Right ventricle myocardium superior (tissue), 1 donor: Measurements from ENCODE around the gene KRT31. TPM values are rescaled to one million over a fixed set of nuclear protein-coding genes. Genes with fewer than 3 reads are reported as not detected.
"Not testable (repeated sequence)": the region's sequence is repeated elsewhere in the genome, so short reads cannot be mapped to it uniquely, and the experiment has no call there.

Source experiments
- ATAC-seq: fragments of 200-7000 bp; cut with Tn5 transposase; one replicate; pipeline ENCODE4 v1.9.1; 2020; ENCODE audit warnings: mild to moderate bottlenecking; ENCODE audit not compliant: poor library complexity
- DNase-seq: peaks from one replicate; pipeline ENCODE4 v3.0.0-alpha.2; 2020
- intact Hi-C: fragments of 100-400 bp; cut with DNase I; formaldehyde crosslinking; loops from one replicate; pipeline ENCODE4 v1.11.2; 2022
- total RNA-seq: library from RNA; stranded (reverse); fragmentation: NEBNext Ultra II Directional; extraction: Animal tissue kit (Norgen Biotek cat#: 25700); gene quantifications from one replicate; pipeline ENCODE4 v1.2.1, GENCODE V29; 2021
- donor health status: DM: no; HTN: yes; CAD: no; lungs with severe emphysema.

KRT31 gene
- total RNA-seq, 1 donor from 2014 or later: not detected

DNA sequence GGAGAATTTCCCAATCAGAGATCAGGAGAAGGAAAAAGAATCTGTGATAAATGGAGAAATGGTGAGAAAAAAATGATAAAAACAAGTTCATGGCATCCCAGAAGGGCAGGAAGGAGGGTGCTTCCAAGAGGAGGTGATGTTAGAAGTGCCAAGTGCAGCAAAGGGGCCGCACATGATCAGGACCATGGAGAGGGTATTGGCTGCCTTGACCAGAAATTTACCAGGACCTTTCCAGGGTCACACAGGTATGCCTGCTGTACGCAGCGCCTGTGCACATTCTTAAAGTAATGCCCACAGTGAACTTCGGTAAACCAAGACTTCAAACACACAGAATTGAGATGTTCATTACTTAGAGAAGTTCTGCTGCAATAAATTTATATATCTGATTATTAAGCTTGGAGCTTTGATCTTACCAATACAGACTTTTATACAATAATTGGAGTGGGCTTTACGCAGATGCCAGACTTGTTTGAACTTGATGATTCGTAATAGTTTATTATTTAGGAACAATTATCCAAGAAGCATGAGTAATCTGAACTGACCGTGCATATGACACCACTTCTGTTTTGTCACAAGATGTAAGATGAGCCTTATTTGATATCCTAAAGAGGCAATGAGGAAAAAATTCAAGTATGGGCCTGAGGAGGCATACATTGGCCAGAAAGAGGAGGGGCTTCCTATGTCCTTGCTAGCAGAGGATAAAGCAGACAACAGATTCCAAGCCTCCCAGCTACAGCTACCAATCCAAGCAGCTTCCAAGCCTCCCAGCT lies 44.6 kb downstream of the KRT31 start:
- intact Hi-C loops: no loop called here
- ATAC-seq: no peak
- DNase-seq: no peak

DNA sequence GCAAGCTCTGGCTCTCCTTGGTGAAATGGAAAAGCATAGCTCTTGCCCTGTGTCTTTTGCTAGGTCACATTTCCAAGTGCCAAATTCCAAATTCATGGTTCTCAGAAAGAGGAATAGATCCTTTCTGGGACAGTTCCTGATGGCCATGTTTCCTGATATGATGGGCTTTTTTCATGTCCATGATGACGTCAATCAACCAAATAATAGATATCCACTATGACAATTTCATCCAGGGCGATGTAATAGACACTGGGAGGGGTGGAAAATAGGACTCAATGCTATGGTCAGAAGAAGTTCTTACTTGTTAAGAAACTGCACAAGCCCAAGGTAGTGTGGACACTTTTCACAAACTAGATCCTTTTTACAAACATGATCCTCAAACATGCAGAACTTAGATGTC lies 46.2 kb downstream of the KRT31 start:
- ATAC-seq (no peak), DNase-seq (no peak)
- intact Hi-C loops: no loop called here

DNA sequence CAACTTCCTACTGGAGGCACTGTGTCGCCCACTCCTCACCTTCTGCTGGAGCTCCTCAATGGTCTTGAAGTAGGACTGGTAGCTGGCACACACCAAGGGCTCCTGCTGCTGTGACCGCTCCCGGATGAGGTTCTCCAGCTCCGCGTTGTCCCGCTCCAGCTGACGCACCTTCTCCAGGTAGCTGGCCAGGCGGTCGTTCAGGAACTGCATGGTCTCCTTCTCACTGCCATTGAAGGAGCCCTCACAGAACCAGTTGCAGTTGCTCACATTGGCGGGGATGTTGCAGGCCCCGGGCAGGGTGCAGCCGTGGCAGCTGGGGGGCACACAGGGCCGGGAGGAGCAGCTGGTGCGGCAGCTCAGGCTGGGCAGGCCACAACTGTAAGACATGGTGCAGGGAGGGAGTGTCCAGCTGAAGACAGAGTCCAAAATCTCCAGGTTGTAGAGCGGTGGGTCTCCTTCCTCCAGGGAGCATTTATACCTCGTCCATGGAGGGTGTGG lies 47.0 kb downstream of the KRT31 start, which contains the start of gene KRT33A:
TSS of gene KRT33A (minus strand) at position 448 of the 498 bp plus-strand sequence. CDS start at position 387, 61 bp downstream.
- DNase-seq, intact Hi-C loops, ATAC-seq: not testable (repeated sequence)

DNA sequence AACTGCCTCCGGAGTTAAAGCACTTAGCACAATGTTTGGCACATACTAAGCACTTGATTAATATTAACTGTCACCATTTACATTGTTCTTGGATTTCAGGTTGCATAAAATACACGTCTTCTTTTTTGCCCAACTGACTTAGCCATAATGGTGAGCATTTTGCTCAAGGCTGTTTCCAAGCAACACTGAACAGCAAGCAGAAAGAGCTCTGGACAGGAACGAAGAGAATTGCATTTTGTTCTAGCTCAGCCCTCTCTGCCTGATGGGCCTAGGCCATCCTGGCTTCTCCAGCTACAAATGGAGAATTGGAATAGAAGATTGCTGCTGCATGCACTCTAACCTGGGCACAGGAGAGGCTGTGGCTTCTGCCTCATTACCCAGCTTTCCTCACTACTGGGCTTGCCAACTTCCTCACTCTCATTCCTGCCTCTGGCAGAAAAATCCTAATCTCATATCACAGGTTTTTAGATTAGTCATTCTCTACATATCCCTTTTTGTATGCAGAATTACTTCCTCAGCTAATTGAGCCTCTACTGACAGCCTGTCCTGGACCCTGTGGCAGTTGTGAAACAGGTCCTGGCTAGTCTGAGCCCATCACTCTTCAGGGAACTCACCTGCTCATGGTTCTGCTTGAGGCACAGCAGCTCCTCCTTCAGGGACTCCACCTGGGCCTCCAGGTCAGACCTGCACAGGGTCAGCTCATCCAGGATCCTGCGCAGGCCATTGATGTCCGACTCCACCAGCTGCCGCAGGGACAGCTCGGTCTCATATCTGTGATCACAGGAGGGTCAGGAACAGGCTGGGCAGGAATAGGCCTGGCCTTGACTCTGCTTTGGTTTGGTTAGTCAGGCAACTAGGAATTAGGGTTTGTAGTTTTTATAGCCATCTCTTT lies 49.3 kb downstream of the KRT31 start:
- no peak for ATAC-seq
- intact Hi-C loops: no loop called here
- DNase-seq: no peak

DNA sequence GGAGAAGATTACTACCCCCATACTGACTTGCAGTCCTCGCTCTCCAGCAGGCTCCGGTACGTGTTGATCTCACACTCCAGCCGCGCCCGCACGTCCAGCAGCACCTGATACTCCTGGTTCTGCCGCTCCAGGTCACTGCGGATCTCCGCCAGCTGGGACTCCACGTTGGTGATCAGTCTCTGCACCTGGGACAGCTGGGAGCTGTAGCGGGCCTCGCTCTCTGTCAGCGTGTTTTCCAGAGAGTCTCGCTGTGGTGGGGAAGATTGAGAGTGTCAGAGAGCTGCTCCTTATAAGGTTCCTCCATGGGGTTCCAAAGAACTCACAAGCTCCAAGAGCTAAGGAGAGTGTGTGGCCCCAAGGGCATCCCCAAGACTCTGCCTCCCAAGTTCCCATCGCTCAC lies 51.0 kb downstream of the KRT31 start:
- intact Hi-C loops, DNase-seq, ATAC-seq: not testable (repeated sequence)

DNA sequence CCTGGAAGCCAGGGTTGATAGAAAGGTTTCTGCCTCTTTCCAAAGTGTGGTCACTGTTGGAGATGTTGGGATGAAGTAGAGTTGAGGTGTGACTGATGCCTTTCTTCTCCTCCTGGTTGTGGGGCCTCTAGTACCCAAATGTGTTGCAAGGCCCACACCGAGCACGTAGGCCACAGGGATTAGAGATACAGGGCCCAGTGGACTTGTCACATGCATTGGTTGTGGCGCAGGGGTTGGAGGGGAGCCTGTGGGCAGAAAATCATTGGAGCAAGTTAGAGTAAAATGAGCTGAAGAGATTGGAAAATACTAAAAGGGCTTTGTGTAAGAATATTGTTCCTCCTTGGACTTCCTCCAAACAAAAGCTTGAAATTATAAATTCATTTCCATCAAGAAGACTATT lies 51.4 kb downstream of the KRT31 start:
- ATAC-seq (no peak), DNase-seq (no peak)
- intact Hi-C loops: no loop called here

Other genes starting within 250 kb of the KRT31 start
- gene KRTAP4-5, start 247.8 kb downstream of the KRT31 start, total RNA-seq: not detected
- not detected for gene KRTAP4-4, start 236.9 kb downstream of the KRT31 start, total RNA-seq
- gene KRTAP4-3, start 229.4 kb downstream of the KRT31 start, total RNA-seq: not detected
- not detected for gene KRTAP4-2, start 219.4 kb downstream of the KRT31 start, total RNA-seq
- gene KRTAP4-1, start 212.7 kb downstream of the KRT31 start, total RNA-seq: not detected
- gene KRTAP9-1, start 207.7 kb downstream of the KRT31 start, total RNA-seq: not detected
- not detected for gene KRTAP9-2, start 171.0 kb downstream of the KRT31 start, total RNA-seq
- not detected for gene KRTAP9-3, start 165.2 kb downstream of the KRT31 start, total RNA-seq
- gene KRTAP9-8, start 159.6 kb downstream of the KRT31 start, total RNA-seq: not detected
- not detected for gene KRTAP9-4, start 147.9 kb downstream of the KRT31 start, total RNA-seq
- not detected for gene KRTAP9-9, start 142.2 kb downstream of the KRT31 start, total RNA-seq
- gene KRTAP9-6, start 132.2 kb downstream of the KRT31 start, total RNA-seq: not detected
- gene KRTAP9-7, start 121.9 kb downstream of the KRT31 start, total RNA-seq: not detected
- not detected for gene KRTAP29-1, start 94.8 kb downstream of the KRT31 start, total RNA-seq
- gene KRTAP16-1, start 88.3 kb downstream of the KRT31 start, total RNA-seq: not detected
- not detected for gene KRTAP17-1, start 81.9 kb downstream of the KRT31 start, total RNA-seq
- not detected for gene KRT33A, start 46.8 kb downstream of the KRT31 start, total RNA-seq
- not detected for gene KRT33B, start 27.8 kb downstream of the KRT31 start, total RNA-seq
- not detected for gene KRT34, start 15.3 kb downstream of the KRT31 start, total RNA-seq
- gene KRT37, start 27.0 kb upstream of the KRT31 start, total RNA-seq: not detected
- not detected for gene KRT38, start 43.4 kb upstream of the KRT31 start, total RNA-seq
- not detected for gene KRT32, start 69.8 kb upstream of the KRT31 start, total RNA-seq
- not detected for gene KRT35, start 83.5 kb upstream of the KRT31 start, total RNA-seq
- gene KRT36, start 92.3 kb upstream of the KRT31 start, total RNA-seq: not detected
- gene KRT13, start 108.0 kb upstream of the KRT31 start, total RNA-seq: not detected
- not detected for gene KRT15, start 121.3 kb upstream of the KRT31 start, total RNA-seq
- gene KRT19, start 130.7 kb upstream of the KRT31 start, total RNA-seq: 0.46 TPM
- gene KRT9, start 174.5 kb upstream of the KRT31 start, total RNA-seq: not detected
- not detected for gene KRT14, start 189.3 kb upstream of the KRT31 start, total RNA-seq
- not detected for gene KRT16, start 215.2 kb upstream of the KRT31 start, total RNA-seq
- not detected for gene KRT17, start 227.0 kb upstream of the KRT31 start, total RNA-seq